Keratinocyte (primary cell): ENCODE results near the gene PARN.

Experiments
- CTCF ChIP-seq, 3 experiments: IDR thresholded peaks in 1 of 3; conservative IDR thresholded peaks in 1 of 3; optimal IDR thresholded peaks in 1 of 3; 2 replicates in 2 of 3; 3 replicates in 1 of 3; pipeline versions ENCODE3 to v1.5.1; 2011; ENCODE audit warnings: low read length in 3 of 3, mild to moderate bottlenecking in 3 of 3, moderate library complexity in 2 of 3, control low read depth in 1 of 3, inconsistent platforms in 1 of 3; ENCODE audit not compliant: insufficient read depth in 2 of 3; ENCODE audit errors: extremely low read depth in 1 of 3
- EZH2 ChIP-seq: IDR thresholded peaks from one replicate; pipeline ENCODE4 v1.6.1; 2012; ENCODE audit warnings: inconsistent platforms, mild to moderate bottlenecking, low read length, moderate library complexity

GRCh38 chr16:14569213-14569612 lies 60.8 kb downstream of the PARN start:
- TF ChIP-seq CTCF (optimal IDR thresholded peaks at IDR 0.05 in 1 of 3, IDR thresholded peaks at IDR 0.05 in 1 of 3, conservative IDR thresholded peaks at IDR 0.05 in 1 of 3; ENCODE audit: extremely low read depth in 1 of 3, insufficient read depth in 2 of 3, low read length in 3 of 3), result no peak
- TF ChIP-seq EZH2, result no peak
